HepG2 (cell line): ENCODE measurements around the gene TEX29. TPM values are rescaled to one million over a fixed set of nuclear protein-coding genes. Genes with fewer than 3 reads are reported as not detected.

Experiments
- ATAC-seq: fragments of 200-7000 bp; cut with Tn5 transposase; 3 replicates; pipeline ENCODE4 v1.9.1; 2020; ENCODE audit warnings: mild to moderate bottlenecking, moderate library complexity
- BruUV-seq: library from RNA; stranded (reverse); fragments of 400-500 nt; replicated peaks from 2 replicates; lab custom pipeline; 2021; lab: Mats Ljungman, UMichigan
- CTCF ChIA-PET: fragments of 300-600 bp; formaldehyde crosslinking; extraction: SDS; loops from one replicate; lab custom pipeline; 2021; ENCODE audit warnings: low total read pairs, inconsistent platforms, low intra/inter-chr PET ratio; lab: Yijun Ruan, JAX
- POLR2A ChIA-PET: fragments of 350-600 bp; sonication (Branson Sonifier 250); formaldehyde crosslinking; loops from one replicate; lab custom pipeline; 2020; ENCODE audit warnings: antibody characterized with exemption, inconsistent platforms; lab: Yijun Ruan, JAX
- DNase-seq: peaks from one replicate; pipeline ENCODE4 v3.0.0-alpha.2; 2015; ENCODE audit warnings: low spot score
- FAIRE-seq: peaks from 3 replicates; lab custom pipeline; 2011; peaks lifted over from hg19 to GRCh38; lab: Jason Lieb, UNC
- H2AFZ ChIP-seq: one replicate; pipeline ENCODE4 v1.6.1; 2011; ENCODE audit warnings: low read length, inconsistent platforms
- H3K27ac ChIP-seq: fragments of 300-600 bp; 3 replicates; pipeline ENCODE4 v1.8.0; 2011; ENCODE audit warnings: mixed run types, mild to moderate bottlenecking, mixed read lengths, low read length, inconsistent platforms; ENCODE audit not compliant: insufficient read depth; ENCODE audit errors: extremely low read length
- H3K27me3 ChIP-seq, 2 experiments: fragments of 200-600 bp in 1 of 2; 2 replicates in 1 of 2; 3 replicates in 1 of 2; pipeline versions ENCODE4 v1.6.0 to v1.8.0; 2011; ENCODE audit warnings: low read length in 2 of 2, mild to moderate bottlenecking in 2 of 2, moderate library complexity in 2 of 2, inconsistent platforms in 1 of 2; ENCODE audit not compliant: insufficient read depth in 2 of 2, control insufficient read depth in 1 of 2
- H3K36me3 ChIP-seq, 2 experiments: fragments of 200-600 bp in 1 of 2; replicated peaks in 1 of 2; 2 replicates in 1 of 2; 3 replicates in 1 of 2; pipeline versions ENCODE4 v1.5.1 to v1.8.0; 2011; ENCODE audit warnings: low read length in 2 of 2, inconsistent platforms in 1 of 2; ENCODE audit not compliant: insufficient read depth in 2 of 2, control insufficient read depth in 1 of 2
- H3K4me1 ChIP-seq: 2 replicates; pipeline ENCODE4 v1.5.1; 2012; ENCODE audit warnings: low read length, inconsistent platforms; ENCODE audit not compliant: insufficient read depth
- H3K4me2 ChIP-seq: 2 replicates; pipeline ENCODE4 v1.6.0; 2011; ENCODE audit warnings: low read depth, low read length, inconsistent platforms
- H3K4me3 ChIP-seq, 3 experiments: fragments of 200-600 bp in 1 of 3; sonication (generic), shearing (Covaris generic) in 1 of 3; replicated peaks in 1 of 3; 2 replicates each; pipeline ENCODE4 v1.5.1; 2011 to 2016; ENCODE audit warnings: low read length in 3 of 3, inconsistent platforms in 2 of 3, low read depth in 2 of 3, mild to moderate bottlenecking in 2 of 3, control low read depth in 1 of 3, mixed read lengths in 1 of 3; ENCODE audit not compliant: insufficient read depth in 1 of 3
- H3K79me2 ChIP-seq: one replicate; pipeline ENCODE4 v1.6.1; 2011; ENCODE audit warnings: low read length, inconsistent platforms; ENCODE audit not compliant: insufficient read depth
- H3K9ac ChIP-seq: 2 replicates; pipeline ENCODE4 v1.6.0; 2011; ENCODE audit warnings: mild to moderate bottlenecking, low read depth, low read length, inconsistent platforms; ENCODE audit not compliant: insufficient read depth
- H3K9me3 ChIP-seq: 2 replicates; pipeline ENCODE4 v1.5.1; 2012; ENCODE audit warnings: mild to moderate bottlenecking, low read length
- H4K20me1 ChIP-seq: 2 replicates; pipeline ENCODE4 v1.6.0; 2011; ENCODE audit warnings: inconsistent platforms, mild to moderate bottlenecking, low read length, moderate library complexity; ENCODE audit not compliant: insufficient read depth
- NAIF1 ChIP-seq: sonication (generic); formaldehyde crosslinking; IDR thresholded peaks from 2 replicates; pipeline ENCODE4 v1.5.0; 2020; ENCODE audit warnings: mild to moderate bottlenecking, missing genetic modification reagents, borderline replicate concordance
- YEATS4 ChIP-seq: sonication (generic); formaldehyde crosslinking; IDR thresholded peaks from 2 replicates; pipeline ENCODE4 v1.4.0; 2020; ENCODE audit warnings: missing genetic modification reagents, borderline replicate concordance
- ZBTB42 ChIP-seq: sonication (generic); formaldehyde crosslinking; IDR thresholded peaks from 2 replicates; pipeline ENCODE4 v1.5.0; 2020; ENCODE audit warnings: mild to moderate bottlenecking, missing genetic modification reagents
- ZEB1 ChIP-seq: IDR thresholded peaks from 2 replicates; pipeline ENCODE4 v1.6.1; 2012; ENCODE audit warnings: mild to moderate bottlenecking, low read depth, inconsistent platforms; ENCODE audit not compliant: insufficient replicate concordance
- ZNF614 ChIP-seq: IDR thresholded peaks from 2 replicates; pipeline ENCODE4 v1.6.1; 2018; ENCODE audit warnings: missing biosample characterization, missing genetic modification reagents, inconsistent platforms, borderline replicate concordance
- ZNF629 ChIP-seq: sonication (generic); formaldehyde crosslinking; conservative IDR thresholded peaks from 2 replicates; pipeline ENCODE4 v1.5.0; 2020; ENCODE audit warnings: missing genetic modification reagents
- WGBS: methylation state at CpG from one replicate; pipeline ENCODE4 v1.1.6; 2017; ENCODE audit warnings: low lambda C conversion rate; 5-methylcytosine and 5-hydroxymethylcytosine counted together
- in situ Hi-C: cut with HindIII; loops from 2 replicates; pipeline ENCODE4 v1.10.0; 2017; ENCODE audit warnings: low pct_unique_long_range_greater_than_20kb; ENCODE audit not compliant: extremely low pct_ligation_motif_present
- intact Hi-C: fragments of 100-400 bp; cut with micrococcal nuclease; formaldehyde crosslinking; loops from one replicate; pipeline ENCODE4 v1.10.0; 2022; ENCODE audit not compliant: unreplicated experiment
- polyA plus RNA-seq, 8 experiments: library from polyadenylated mRNA; depleted of rRNA in 3 of 8; stranded (reverse) in 7 of 8; unstranded in 1 of 8; fragments of >200 nt; fragmentation: Illumina TruSeq in 4 of 8; extraction: Trizol in 4 of 8; gene quantifications; 2 replicates each; pipeline versions ENCODE4 v1.2.1 to v1.2.3, GENCODE V29; 2011 to 2016; ENCODE audit warnings: low read depth in 4 of 8, missing spikeins in 1 of 8, mixed read lengths in 1 of 8; ENCODE audit not compliant: insufficient read depth in 1 of 8
- total RNA-seq, 5 experiments: library from RNA; depleted of rRNA; stranded (reverse); fragments of >200 nt; fragmentation: Illumina TruSeq; extraction: Trizol; gene quantifications; 2 replicates each; pipeline ENCODE4 v1.2.3, GENCODE V29; 2016; ENCODE audit warnings: low read depth in 1 of 5
- TF ChIP-seq, protein P1 (sequence below): sonication (generic); formaldehyde crosslinking; IDR thresholded peaks from 2 replicates; pipeline ENCODE4 v1.4.0; 2020; ENCODE audit warnings: missing genetic modification reagents, mild to moderate bottlenecking, borderline replicate concordance

Gene TEX29
- total and polyA plus RNA-seq, 2 of the 13 experiments (the other 11 are each of a cell fraction or from before 2014, with no cell fraction given): 0.12 to 0.22 TPM

DNA sequence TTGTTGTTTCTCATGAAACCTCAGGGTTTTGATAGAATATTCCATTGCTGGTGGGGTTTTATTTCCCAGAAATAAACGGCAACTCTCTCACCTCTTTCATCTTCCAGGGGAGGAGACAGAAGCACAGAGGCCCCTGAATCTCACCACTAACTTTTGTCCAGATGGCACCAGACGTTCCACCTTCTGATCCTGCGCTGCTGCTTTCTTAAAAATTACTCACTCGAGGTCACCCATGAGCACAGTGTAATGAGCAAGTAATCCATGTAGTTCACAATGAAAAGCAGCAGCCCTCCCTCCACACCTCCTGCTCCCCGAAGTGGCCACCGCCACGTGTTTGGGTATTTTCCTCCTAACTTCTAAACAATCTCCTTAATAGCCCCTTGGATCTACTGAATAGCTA lies 51.3 kb downstream of the TEX29 start:
- POLR2A ChIA-PET: no interaction called here
- intact Hi-C loops (no loop called here), in situ Hi-C loops (no loop called here)
- Histone ChIP-seq H4K20me1 (no peaks in the 10 kb centered on the region), H3K4me2 (no peak overlapping the region), H3K27ac (no peak overlapping the region), H3K4me3 (no peak overlapping the region), H3K36me3 (no peaks in the 10 kb centered on the region), H3K9me3 (no peaks in the 10 kb centered on the region), H3K27me3 (peaks cover 2 to 50% of the 10 kb centered on the region in 2 experiments), H3K9ac (no peak overlapping the region), H3K4me1 (no peaks in the 10 kb centered on the region), H2AFZ (no peak overlapping the region), H3K79me2 (no peaks in the 10 kb centered on the region)
- CTCF ChIA-PET: no interaction called here
- BruUV-seq: no TSS peak
- TF ChIP-seq ZNF614 (no peak), ZBTB42 (CRISPR knock-in tag) (no peak), ZNF629 (CRISPR knock-in tag) (no peak), YEATS4 (CRISPR knock-in tag) (no peak), ZEB1 (no peak), NAIF1 (CRISPR knock-in tag) (no peak)
- TF ChIP-seq, protein P1, sequence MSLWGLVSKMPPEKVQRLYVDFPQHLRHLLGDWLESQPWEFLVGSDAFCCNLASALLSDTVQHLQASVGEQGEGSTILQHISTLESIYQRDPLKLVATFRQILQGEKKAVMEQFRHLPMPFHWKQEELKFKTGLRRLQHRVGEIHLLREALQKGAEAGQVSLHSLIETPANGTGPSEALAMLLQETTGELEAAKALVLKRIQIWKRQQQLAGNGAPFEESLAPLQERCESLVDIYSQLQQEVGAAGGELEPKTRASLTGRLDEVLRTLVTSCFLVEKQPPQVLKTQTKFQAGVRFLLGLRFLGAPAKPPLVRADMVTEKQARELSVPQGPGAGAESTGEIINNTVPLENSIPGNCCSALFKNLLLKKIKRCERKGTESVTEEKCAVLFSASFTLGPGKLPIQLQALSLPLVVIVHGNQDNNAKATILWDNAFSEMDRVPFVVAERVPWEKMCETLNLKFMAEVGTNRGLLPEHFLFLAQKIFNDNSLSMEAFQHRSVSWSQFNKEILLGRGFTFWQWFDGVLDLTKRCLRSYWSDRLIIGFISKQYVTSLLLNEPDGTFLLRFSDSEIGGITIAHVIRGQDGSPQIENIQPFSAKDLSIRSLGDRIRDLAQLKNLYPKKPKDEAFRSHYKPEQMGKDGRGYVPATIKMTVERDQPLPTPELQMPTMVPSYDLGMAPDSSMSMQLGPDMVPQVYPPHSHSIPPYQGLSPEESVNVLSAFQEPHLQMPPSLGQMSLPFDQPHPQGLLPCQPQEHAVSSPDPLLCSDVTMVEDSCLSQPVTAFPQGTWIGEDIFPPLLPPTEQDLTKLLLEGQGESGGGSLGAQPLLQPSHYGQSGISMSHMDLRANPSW: no peak
- DNase-seq (no peak), FAIRE-seq (no peak), ATAC-seq (no peak)
- 11% methylated on average over 7 of the region's 7 CpGs for WGBS
